CD4-positive, alpha-beta T cell (primary cell): Measurements from ENCODE around the gene SIDT1. TPM values are rescaled to one million over a fixed set of nuclear protein-coding genes. Genes with fewer than 3 reads are reported as not detected.

Source experiments
- ATAC-seq: fragments of 200-7000 bp; cut with Tn5 transposase; one replicate; pipeline ENCODE4 v1.10.0; 2022; ENCODE audit warnings: mild to moderate bottlenecking; ENCODE audit not compliant: poor library complexity
- CTCF ChIA-PET: fragments of 350-600 bp; sonication (Branson Sonifier 250); formaldehyde crosslinking; loops from one replicate; lab custom pipeline; 2021; ENCODE audit warnings: antibody characterized with exemption, inconsistent platforms; lab: Charles Lee
- POLR2A ChIA-PET: fragments of 350-600 bp; sonication (Branson Sonifier 250); formaldehyde crosslinking; loops from one replicate; lab custom pipeline; 2021; ENCODE audit warnings: antibody characterized with exemption, inconsistent platforms; lab: Charles Lee
- DNase-seq, 14 experiments: peaks; one replicate each; pipeline ENCODE4 v3.0.0-alpha.2; 2013 to 2020; ENCODE audit warnings: mixed read lengths in 2 of 14
- H3K27ac ChIP-seq, 2 donors: one replicate each; pipeline versions ENCODE4 v1.5.1 to v1.7.0; 2013; ENCODE audit warnings: low read length in 2 of 2, low read depth in 1 of 2, mild to moderate bottlenecking in 1 of 2
- H3K27me3 ChIP-seq, 2 experiments: 1 replicate in 1 of 2; 2 replicates in 1 of 2; pipeline versions ENCODE4 v1.6.1 to v1.7.0; 2013; ENCODE audit warnings: low read length in 2 of 2, control low read depth in 1 of 2, mild to moderate bottlenecking in 1 of 2, moderate library complexity in 1 of 2; ENCODE audit not compliant: insufficient read depth in 2 of 2, control insufficient read depth in 1 of 2
- H3K36me3 ChIP-seq: one replicate; pipeline ENCODE4 v1.6.1; 2013; ENCODE audit warnings: low read length, control low read depth; ENCODE audit not compliant: insufficient read depth
- H3K4me1 ChIP-seq: one replicate; pipeline ENCODE4 v1.6.1; 2013; ENCODE audit warnings: low read length, control low read depth; ENCODE audit not compliant: insufficient read depth
- H3K4me3 ChIP-seq: one replicate; pipeline ENCODE4 v1.5.1; 2013; ENCODE audit warnings: mild to moderate bottlenecking, low read length, moderate library complexity
- H3K9me3 ChIP-seq, 2 experiments: 1 replicate in 1 of 2; 2 replicates in 1 of 2; pipeline versions ENCODE4 v1.6.1 to v1.7.0; 2013; ENCODE audit warnings: low read length in 2 of 2, mild to moderate bottlenecking in 2 of 2, control low read depth in 1 of 2, moderate library complexity in 1 of 2; ENCODE audit not compliant: control insufficient read depth in 1 of 2, insufficient read depth in 1 of 2
- H3K27ac Mint-ChIP-seq: one replicate; pipeline ENCODE4 v1.8.0; 2020; ENCODE audit warnings: mixed read lengths
- H3K27me3 Mint-ChIP-seq: one replicate; pipeline ENCODE4 v1.8.0; 2021; ENCODE audit warnings: mixed read lengths
- H3K36me3 Mint-ChIP-seq: one replicate; pipeline ENCODE4 v1.8.0; 2021; ENCODE audit warnings: low read depth, mixed read lengths
- H3K4me1 Mint-ChIP-seq: one replicate; pipeline ENCODE4 v1.8.0; 2021; ENCODE audit warnings: low read depth, mixed read lengths
- H3K4me3 Mint-ChIP-seq: one replicate; pipeline ENCODE4 v1.8.0; 2020; ENCODE audit warnings: mild to moderate bottlenecking, mixed read lengths
- H3K9me3 Mint-ChIP-seq: one replicate; pipeline ENCODE4 v1.8.0; 2020; ENCODE audit warnings: mixed read lengths
- CTCF ChIP-seq: fragments of 200-600 bp; IDR thresholded peaks from one replicate; pipeline ENCODE4 v1.8.0; 2022; ENCODE audit warnings: antibody characterized with exemption, mild to moderate bottlenecking
- intact Hi-C, 2 experiments: fragments of 100-400 bp; cut with DNase I in 1 of 2; cut with micrococcal nuclease in 1 of 2; formaldehyde crosslinking; loops; one replicate each; pipeline versions ENCODE4 v1.15.1 to v1.9.0; 2023 to 2025; cut with DNase I, micrococcal nuclease
- total RNA-seq, 174 experiments: library from RNA in 2 of 174; stranded (reverse) in 2 of 174; gene quantifications; one replicate each; pipeline ENCODE4 v1.2.3 and lab custom pipeline; 2021 to 2026

The SIDT1 gene
- total RNA-seq, 2 experiments from 2014 or later: 28.8 to 37.3 TPM

- Mint-ChIP-seq H3K27ac (peak overlapping the region; percentile 20), H3K36me3 (peaks cover 88% of the 10 kb centered on the region), H3K9me3 (no peaks in the 10 kb centered on the region), H3K4me1 (peaks cover 20% of the 10 kb centered on the region), H3K27me3 (no peaks in the 10 kb centered on the region), H3K4me3 (no peak overlapping the region)
- Histone ChIP-seq H3K4me3 (no peak overlapping the region), H3K9me3 (no peaks in the 10 kb centered on the region), H3K36me3 (peaks cover 53% of the 10 kb centered on the region), H3K4me1 (no peaks in the 10 kb centered on the region), H3K27me3 (no peaks in the 10 kb centered on the region), H3K27ac (no peak overlapping the region)
- CTCF ChIA-PET: no interaction called here
- intact Hi-C loops: no loop called here
- no peak for TF ChIP-seq CTCF
- ATAC-seq (no peak), DNase-seq (no peak)
- POLR2A ChIA-PET: no interaction called here
These were observed 57.6 kb downstream of the SIDT1 start for GRCh38 chr3:113589971-113590370.

DNA sequence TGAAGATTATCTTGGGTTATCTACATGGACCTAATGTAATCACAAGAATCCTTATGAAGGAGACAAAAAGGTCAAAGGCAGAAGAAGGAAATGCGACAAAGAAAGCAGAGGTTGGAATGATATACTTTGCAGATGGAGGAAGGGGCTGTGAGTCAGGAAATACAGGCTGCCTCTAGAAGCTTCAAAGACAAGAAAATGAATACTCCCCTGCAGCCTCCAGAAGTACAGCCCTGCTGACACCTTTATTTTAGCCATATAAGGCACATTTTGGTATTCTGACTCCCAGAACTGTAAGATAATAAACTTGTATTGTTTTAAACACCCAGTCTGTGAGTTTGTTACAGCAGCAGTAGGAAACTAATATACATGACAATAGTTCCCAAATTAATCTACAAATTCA, 58.6 kb downstream of the SIDT1 start:
- ATAC-seq: peak; percentile 97
- Mint-ChIP-seq H3K27ac (peak overlapping the region; percentile 40), H3K36me3 (peaks cover 78% of the 10 kb centered on the region), H3K27me3 (no peaks in the 10 kb centered on the region), H3K4me3 (peak overlapping the region; percentile 1), H3K4me1 (peaks cover 20% of the 10 kb centered on the region), H3K9me3 (no peaks in the 10 kb centered on the region)
- POLR2A ChIA-PET: no interaction called here
- TF ChIP-seq CTCF: no peak
- intact Hi-C loops: no loop called here
- Histone ChIP-seq H3K4me3 (no peak overlapping the region), H3K4me1 (no peaks in the 10 kb centered on the region), H3K27ac (no peak overlapping the region), H3K9me3 (no peaks in the 10 kb centered on the region), H3K36me3 (peaks cover 47% of the 10 kb centered on the region), H3K27me3 (no peaks in the 10 kb centered on the region)
- peak in 3 of 14 experiments; percentile 9 to 33 (median 29) for DNase-seq
- CTCF ChIA-PET: no interaction called here

DNA sequence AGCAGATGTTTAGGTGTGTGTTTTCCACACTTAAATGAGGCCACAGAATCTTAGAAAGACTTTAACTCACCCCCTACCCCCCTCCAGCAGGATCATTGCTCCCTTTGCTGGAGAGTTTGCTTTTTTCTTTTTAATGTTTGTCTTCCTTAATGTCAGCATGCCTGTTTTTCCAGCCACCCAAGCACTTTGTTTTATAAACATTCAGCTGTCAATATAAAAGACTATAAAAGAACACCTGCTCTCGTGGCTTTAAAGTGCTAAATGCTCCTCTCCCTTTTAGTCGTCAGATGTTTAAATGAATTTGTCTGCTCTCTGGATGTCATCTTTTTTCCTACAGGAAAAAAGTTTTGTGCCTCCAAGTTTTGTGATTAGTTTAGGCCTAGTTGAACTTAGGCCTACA, 61.7 kb downstream of the SIDT1 start:
- no peak for ATAC-seq
- Histone ChIP-seq H3K4me3 (no peak overlapping the region), H3K27me3 (no peaks in the 10 kb centered on the region), H3K27ac (no peak overlapping the region), H3K36me3 (peaks cover 34% of the 10 kb centered on the region), H3K9me3 (no peaks in the 10 kb centered on the region), H3K4me1 (no peaks in the 10 kb centered on the region)
- no peaks in the 10 kb centered on the region for H3K9me3 Mint-ChIP-seq
- no peak overlapping the region for H3K4me3 Mint-ChIP-seq
- peaks cover 20% of the 10 kb centered on the region for H3K4me1 Mint-ChIP-seq
- no peak overlapping the region for H3K27ac Mint-ChIP-seq
- intact Hi-C loops: no loop called here
- DNase-seq: no peak
- CTCF ChIA-PET: no interaction called here
- POLR2A ChIA-PET: no interaction called here
- peaks cover 69% of the 10 kb centered on the region for H3K36me3 Mint-ChIP-seq
- no peaks in the 10 kb centered on the region for H3K27me3 Mint-ChIP-seq
- no peak for TF ChIP-seq CTCF
